Mucosa of descending colon (tissue), 3 donors: Measurements from ENCODE around the gene TNFSF10. TPM values are rescaled to one million over a fixed set of nuclear protein-coding genes. Genes with fewer than 3 reads are reported as not detected.

ENCODE experiments used
- ATAC-seq: fragments of 200-7000 bp; cut with Tn5 transposase; one replicate; pipeline ENCODE4 v1.9.1; 2020; ENCODE audit warnings: mild to moderate bottlenecking, moderate library complexity
- DNase-seq, 3 donors: peaks; one replicate each; pipeline ENCODE4 v3.0.0-alpha.2; 2020
- H3K36me3 ChIP-seq: fragments of 200-600 bp; one replicate; pipeline ENCODE4 v1.8.0; 2021; ENCODE audit warnings: low read depth, mild to moderate bottlenecking
- H3K4me1 ChIP-seq: fragments of 200-600 bp; one replicate; pipeline ENCODE4 v1.8.0; 2021; ENCODE audit warnings: low read depth, mild to moderate bottlenecking
- H3K4me3 ChIP-seq: fragments of 200-600 bp; one replicate; pipeline ENCODE4 v1.8.0; 2021; ENCODE audit warnings: mild to moderate bottlenecking
- H3K9me3 ChIP-seq: fragments of 200-600 bp; one replicate; pipeline ENCODE4 v1.8.0; 2021; ENCODE audit warnings: mild to moderate bottlenecking
- CTCF ChIP-seq: fragments of 200-600 bp; IDR thresholded peaks from one replicate; pipeline ENCODE4 v1.8.0; 2022; ENCODE audit warnings: antibody characterized with exemption, mild to moderate bottlenecking
- intact Hi-C, 2 donors: fragments of 100-400 bp; cut with DNase I in 1 of 2; cut with micrococcal nuclease in 1 of 2; formaldehyde crosslinking; loops; one replicate each; pipeline versions ENCODE4 v1.11.0 to v1.11.1; 2022; cut with DNase I, micrococcal nuclease
- total RNA-seq, 3 donors: library from RNA; stranded (reverse); fragmentation: NEBNext Ultra II Directional in 2 of 3; extraction: Animal tissue kit (Norgen Biotek cat#: 25700) in 2 of 3; gene quantifications; one replicate each; pipeline versions ENCODE4 v1.2.1 to v1.2.4, GENCODE V29; 2021 to 2023
- donor health status: DM: no; HTN: no; CAD: no; lungs with moderate emphysema.
- donor health status: DM: no; HTN: no; CAD: no.
- donor health status: DM: no; HTN: yes; CAD: no.

The TNFSF10 gene
- total RNA-seq, 3 donors from 2014 or later: 70.6 to 220 (median 129) TPM

- TF ChIP-seq CTCF: no peak
- ATAC-seq (no peak), DNase-seq (no peak)
- peaks cover 52% of the 10 kb centered on the region for H3K4me1 ChIP-seq
- no peak overlapping the region for H3K4me3 ChIP-seq
- H3K9me3 ChIP-seq: no peaks in the 10 kb centered on the region
- intact Hi-C loops: no loop called here
- no peaks in the 10 kb centered on the region for H3K36me3 ChIP-seq
These were observed 8.6 kb downstream of the TNFSF10 start for GRCh38 chr3:172514678-172515077.

GRCh38 chr3:172513488-172513887, 9.7 kb downstream of the TNFSF10 start:
- H3K9me3 ChIP-seq: no peaks in the 10 kb centered on the region
- ATAC-seq (peak; percentile 25), DNase-seq (no peak)
- H3K4me3 ChIP-seq: no peak overlapping the region
- intact Hi-C loops: no loop called here
- TF ChIP-seq CTCF: no peak
- peaks cover 50% of the 10 kb centered on the region for H3K4me1 ChIP-seq
- no peaks in the 10 kb centered on the region for H3K36me3 ChIP-seq

- DNase-seq (peak; percentile 50 to 81 (median 61)), ATAC-seq (peak; percentile 12)
- no peaks in the 10 kb centered on the region for H3K9me3 ChIP-seq
- no peak for TF ChIP-seq CTCF
- intact Hi-C loops: no loop called here
- peaks cover 38% of the 10 kb centered on the region for H3K4me1 ChIP-seq
- no peak overlapping the region for H3K4me3 ChIP-seq
- no peaks in the 10 kb centered on the region for H3K36me3 ChIP-seq
These were observed 11.2 kb downstream of the TNFSF10 start for GRCh38 chr3:172511783-172512762.

- TF ChIP-seq CTCF: no peak
- H3K4me1 ChIP-seq: no peaks in the 10 kb centered on the region
- DNase-seq: no peak
- no peaks in the 10 kb centered on the region for H3K9me3 ChIP-seq
- H3K4me3 ChIP-seq: no peak overlapping the region
- intact Hi-C loops: no loop called here
- ATAC-seq: no peak
- H3K36me3 ChIP-seq: peaks cover 9% of the 10 kb centered on the region
These were observed 17.1 kb downstream of the TNFSF10 start for GRCh38 chr3:172506094-172506493.

GRCh38 chr3:172501540-172501939, 21.7 kb downstream of the TNFSF10 start:
- no peak overlapping the region for H3K4me3 ChIP-seq
- no peaks in the 10 kb centered on the region for H3K4me1 ChIP-seq
- ATAC-seq (no peak), DNase-seq (no peak)
- intact Hi-C loops: no loop called here
- no peaks in the 10 kb centered on the region for H3K9me3 ChIP-seq
- no peak for TF ChIP-seq CTCF
- H3K36me3 ChIP-seq: peaks cover 5% of the 10 kb centered on the region
